ENCODE measurements around the gene RGMA.

DNA sequence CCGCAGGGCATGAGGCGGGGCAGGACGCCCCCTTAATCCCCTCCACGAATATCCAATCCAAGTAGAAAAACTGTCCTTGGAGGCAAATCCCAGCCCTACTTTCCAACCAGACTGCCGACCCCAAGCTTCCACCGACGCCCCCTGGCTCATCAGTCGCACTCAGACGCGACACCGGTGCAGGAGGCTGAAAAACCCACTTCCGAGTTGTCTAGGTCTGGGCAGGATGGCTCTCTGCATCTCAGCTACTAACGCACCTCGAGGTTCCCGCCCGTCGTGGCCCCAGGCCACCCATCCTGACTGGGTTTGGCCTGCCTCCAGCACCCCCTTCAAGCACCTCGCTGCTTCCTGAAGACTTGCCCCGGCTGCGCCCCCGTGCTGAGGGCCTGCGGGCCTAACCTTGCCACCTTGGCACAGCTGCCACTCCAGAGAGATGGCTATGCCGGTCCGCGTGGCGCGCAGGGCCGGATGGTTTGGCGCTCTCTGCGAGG is 15.5 kb downstream of the RGMA start:
- no peak for TF ChIP-seq CTCF (IDR thresholded peaks at IDR 0.05)
- no peak for TF ChIP-seq ZFX (IDR thresholded peaks at IDR 0.05; ENCODE audit: borderline replicate concordance)
